ENCODE measurements around the gene TAOK3. TPM values are rescaled to one million over a fixed set of nuclear protein-coding genes. Genes with fewer than 3 reads are reported as not detected.

The TAOK3 gene
- polyA plus RNA-seq, 3 donors = 19.7 to 58.3 (median 44.8) TPM

GRCh38 chr12:118103601-118104382 lies 268.9 kb downstream of the TAOK3 start, which contains the start of gene VSIG10:
VSIG10 (minus strand) TSS chr12:118104011; CDS start chr12:118103671, 340 bp downstream.
- intact Hi-C loops (cut with micrococcal nuclease) = no loop called here
- no peaks in the 10 kb centered on the region for H3K9me3 Mint-ChIP-seq
- Histone ChIP-seq H4K20me1 (ENCODE audit: insufficient read depth, low read length) (no peaks in the 10 kb centered on the region), H3K36me3 (replicated peaks in 1 of 2; ENCODE audit: control insufficient read depth in 1 of 2, insufficient read depth in 2 of 2, low read length in 2 of 2) (no peaks in the 10 kb centered on the region), H3K79me2 (ENCODE audit: insufficient read depth, low read length) (no peaks in the 10 kb centered on the region), H3K27ac (ENCODE audit: low read depth in 1 of 2, low read length in 2 of 2) (no peak within 1 kb of the TSS), H3K9me3 (replicated peaks in 1 of 2; ENCODE audit: control insufficient read depth in 1 of 2, insufficient read depth in 1 of 2, low read length in 2 of 2) (no peaks in the 10 kb centered on the region), H3K4me1 (ENCODE audit: control insufficient read depth in 1 of 2, insufficient read depth in 2 of 2, low read length in 2 of 2) (peaks cover 11 to 14% of the 10 kb centered on the region in 2 donors), H3K9ac (ENCODE audit: insufficient read depth, low read length, poor library complexity, severe bottlenecking) (peak within 1 kb of the TSS; percentile 65), H2AFZ (ENCODE audit: insufficient read depth, low read depth, low read length, poor library complexity, severe bottlenecking) (peak within 1 kb of the TSS; percentile 92), H3K27me3 (ENCODE audit: control insufficient read depth in 2 of 2, insufficient read depth in 2 of 2, low read length in 2 of 2) (peaks cover 0 to 4% of the 10 kb centered on the region in 2 donors), H3K4me2 (replicated peaks; ENCODE audit: extremely low read depth, low read length, poor library complexity, severe bottlenecking) (peak within 1 kb of the TSS; percentile 97), H3K4me3 (replicated peaks in 1 of 3; ENCODE audit: low read depth in 2 of 3, low read length in 3 of 3) (peak within 1 kb of the TSS; percentile 49 to 88 (median 68))
- peak in 2 of 3 donors; percentile 16 to 20 for DNase-seq
- H3K36me3 Mint-ChIP-seq = no peaks in the 10 kb centered on the region
- H3K4me3 Mint-ChIP-seq = peak within 1 kb of the TSS; percentile 86 to 94
- peaks cover 12% of the 10 kb centered on the region for H3K4me1 Mint-ChIP-seq
- TF ChIP-seq CTCF (IDR thresholded peaks at IDR 0.05) = no peak
- H3K27ac Mint-ChIP-seq = peak within 1 kb of the TSS in 2 of 7 donors; percentile 20 to 26
- peaks cover 7 to 13% (median 12%) of the 10 kb centered on the region in 3 donors for H3K27me3 Mint-ChIP-seq (ENCODE audit: low read depth in 3 of 3)
- WGBS (ENCODE audit: insufficient coverage) = under 1% methylated on average over 75 of the region's 75 CpGs

- Mint-ChIP-seq H3K36me3 (no peaks in the 10 kb centered on the region), H3K4me3 (peak overlapping the region; percentile 86 to 94), H3K4me1 (peaks cover 12% of the 10 kb centered on the region), H3K9me3 (no peaks in the 10 kb centered on the region), H3K27ac (peak overlapping the region in 1 of 7 donors; percentile 20), H3K27me3 (ENCODE audit: low read depth in 3 of 3) (peaks cover 7 to 13% (median 12%) of the 10 kb centered on the region in 3 donors)
- Histone ChIP-seq H2AFZ (ENCODE audit: insufficient read depth, low read depth, low read length, poor library complexity, severe bottlenecking) (peak overlapping the region; percentile 92), H3K79me2 (ENCODE audit: insufficient read depth, low read length) (no peaks in the 10 kb centered on the region), H3K9me3 (replicated peaks in 1 of 2; ENCODE audit: control insufficient read depth in 1 of 2, insufficient read depth in 1 of 2, low read length in 2 of 2) (no peaks in the 10 kb centered on the region), H3K9ac (ENCODE audit: insufficient read depth, low read length, poor library complexity, severe bottlenecking) (peak overlapping the region; percentile 65), H3K27ac (ENCODE audit: low read depth in 1 of 2, low read length in 2 of 2) (no peak overlapping the region), H4K20me1 (ENCODE audit: insufficient read depth, low read length) (no peaks in the 10 kb centered on the region), H3K4me1 (ENCODE audit: control insufficient read depth in 1 of 2, insufficient read depth in 2 of 2, low read length in 2 of 2) (peaks cover 11 to 14% of the 10 kb centered on the region in 2 donors), H3K27me3 (ENCODE audit: control insufficient read depth in 2 of 2, insufficient read depth in 2 of 2, low read length in 2 of 2) (peaks cover 0 to 4% of the 10 kb centered on the region in 2 donors), H3K4me3 (replicated peaks in 1 of 3; ENCODE audit: low read depth in 2 of 3, low read length in 3 of 3) (peak overlapping the region; percentile 49 to 88 (median 68)), H3K4me2 (replicated peaks; ENCODE audit: extremely low read depth, low read length, poor library complexity, severe bottlenecking) (peak overlapping the region; percentile 97), H3K36me3 (replicated peaks in 1 of 2; ENCODE audit: control insufficient read depth in 1 of 2, insufficient read depth in 2 of 2, low read length in 2 of 2) (no peaks in the 10 kb centered on the region)
- intact Hi-C loops (cut with micrococcal nuclease) = no loop called here
- no peak for DNase-seq
- TF ChIP-seq CTCF (IDR thresholded peaks at IDR 0.05) = no peak
- 2% methylated on average over 30 of the region's 32 CpGs for WGBS (ENCODE audit: insufficient coverage)
Measured at GRCh38 chr12:118103201-118103600, 269.5 kb downstream of the TAOK3 start.

Data from CD14-positive monocyte (primary cell).